ENCODE results near the gene ANKRD17.

GRCh38 chr4:73139991-73140390, 118.6 kb downstream of the ANKRD17 start:
- no peak for TF ChIP-seq CTCF (IDR thresholded peaks at IDR 0.05; ENCODE audit: borderline replicate concordance, extremely low read depth, low read length, poor library complexity, severe bottlenecking)
- no peak for TF ChIP-seq EZH2 (IDR thresholded peaks at IDR 0.05; ENCODE audit: borderline replicate concordance, low read depth, low read length, severe bottlenecking)
